WI38 (cell line): ENCODE data around the gene TRIML2.

ENCODE experiments used
- H3K4me3 ChIP-seq: 2 replicates; pipeline ENCODE4 v1.5.1; 2011; ENCODE audit warnings: low read depth, mild to moderate bottlenecking, control low read depth, low read length
- CTCF ChIP-seq: IDR thresholded peaks from 2 replicates; pipeline ENCODE4 v1.5.1; 2012; ENCODE audit warnings: low read depth, mild to moderate bottlenecking, control low read depth, low read length

The TRIML2 gene

DNA sequence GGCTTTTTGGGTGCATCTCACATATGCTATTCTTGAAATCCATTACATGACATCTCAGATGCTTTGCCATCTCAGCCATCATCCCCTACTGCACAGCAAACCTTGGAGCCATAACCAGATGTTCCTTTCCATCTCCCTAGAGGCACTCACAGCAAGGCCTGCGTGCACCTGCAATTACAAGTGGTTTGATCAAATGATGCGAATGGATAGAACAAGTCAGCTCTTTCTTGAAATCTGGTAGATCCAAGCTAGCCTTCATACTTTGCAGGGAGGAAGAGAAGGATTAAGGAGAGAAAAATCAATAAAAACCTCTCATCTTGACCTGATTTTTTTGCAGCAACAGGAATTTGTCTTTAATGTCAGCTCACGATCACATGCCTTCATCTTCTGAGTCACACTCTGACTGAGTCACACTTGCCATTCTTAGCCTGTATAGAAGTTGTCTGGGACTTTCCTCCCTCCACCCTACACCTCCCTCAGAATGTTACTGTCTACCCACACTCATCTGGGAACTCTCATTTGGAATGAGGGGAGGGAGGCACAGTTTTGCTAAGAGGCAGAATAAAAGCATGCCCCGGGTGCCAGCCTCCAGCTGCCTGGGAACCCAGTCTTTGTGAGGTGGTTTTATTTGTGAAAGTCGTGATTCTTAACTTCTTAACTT lies 17.9 kb upstream of the TRIML2 start:
- no peak for TF ChIP-seq CTCF
- H3K4me3 ChIP-seq, result no peak overlapping the region

- H3K4me3 ChIP-seq, result no peak overlapping the region
- TF ChIP-seq CTCF, result no peak
Observed at GRCh38 chr4:188121530-188121929, 12.1 kb upstream of the TRIML2 start.

GRCh38 chr4:188117631-188118324 lies 8.4 kb upstream of the TRIML2 start:
- TF ChIP-seq CTCF, result no peak
- H3K4me3 ChIP-seq, result no peak overlapping the region

GRCh38 chr4:188113156-188113555 lies 3.8 kb upstream of the TRIML2 start:
- TF ChIP-seq CTCF, result no peak
- no peak overlapping the region for H3K4me3 ChIP-seq

- TF ChIP-seq CTCF, result no peak
- H3K4me3 ChIP-seq, result no peak overlapping the region
Observed at GRCh38 chr4:188111955-188112354, 2.6 kb upstream of the TRIML2 start.

DNA sequence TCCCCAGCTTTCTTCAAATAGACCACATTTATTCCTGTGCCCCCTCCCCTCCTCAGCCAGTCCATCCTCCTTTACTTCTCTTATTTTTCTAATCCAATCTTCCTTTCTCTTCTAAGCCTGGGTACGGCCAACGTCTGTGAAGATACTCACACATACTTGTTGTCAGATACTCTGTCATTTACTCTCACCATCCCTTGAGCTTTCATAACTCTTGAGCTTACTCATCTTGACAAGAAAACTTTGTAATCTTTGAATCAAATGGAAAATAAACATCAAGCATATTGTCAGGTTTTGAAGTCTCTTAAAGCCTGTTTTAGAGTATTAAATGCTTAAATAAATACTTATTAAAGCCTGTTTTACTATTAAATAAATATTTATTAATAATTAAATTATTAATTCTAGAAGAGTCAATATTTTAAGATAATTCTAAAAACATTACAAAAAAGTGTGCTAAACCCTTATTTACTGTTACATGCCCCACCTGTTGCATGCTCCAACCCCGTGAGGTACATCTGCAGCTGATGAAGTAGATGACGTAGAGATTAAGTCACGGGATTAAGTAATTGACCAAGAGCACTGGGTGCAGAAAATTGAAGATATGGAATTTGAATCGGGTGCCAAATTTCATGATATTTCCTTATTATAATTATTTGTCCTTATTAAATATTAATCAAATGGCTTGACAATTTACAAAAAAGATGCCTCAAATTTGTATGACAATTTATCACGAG lies 1.5 kb upstream of the TRIML2 start:
- no peak overlapping the region for H3K4me3 ChIP-seq
- TF ChIP-seq CTCF, result no peak

- H3K4me3 ChIP-seq, result no peak overlapping the region
- no peak for TF ChIP-seq CTCF
Observed at GRCh38 chr4:188110036-188110435, 633 bp upstream of the TRIML2 start.
